GM18861 (cell line): ENCODE data around the gene POLR3A.

Source experiments
- ATAC-seq: cut with Tn5 transposase; IDR thresholded peaks from one replicate; pipeline ENCODE4 v1.9.1; 2021; ENCODE audit not compliant: unreplicated experiment

The POLR3A gene

GRCh38 chr10:77959887-77960455 is 69.3 kb downstream of the POLR3A start:
- ATAC-seq = no peak

GRCh38 chr10:77959384-77959783 is 69.9 kb downstream of the POLR3A start:
- ATAC-seq = no peak

GRCh38 chr10:77955136-77955535 is 74.2 kb downstream of the POLR3A start:
- ATAC-seq = no peak

- ATAC-seq = no peak
Observed at GRCh38 chr10:77949167-77949566, 80.1 kb downstream of the POLR3A start.

GRCh38 chr10:77946084-77946483 is 83.2 kb downstream of the POLR3A start:
- ATAC-seq = no peak

GRCh38 chr10:77944519-77944918 is 84.8 kb downstream of the POLR3A start:
- no peak for ATAC-seq

GRCh38 chr10:77943121-77943901 is 86.0 kb downstream of the POLR3A start:
- no peak for ATAC-seq

GRCh38 chr10:77941790-77942189 is 87.5 kb downstream of the POLR3A start:
- no peak for ATAC-seq

- ATAC-seq = no peak
Observed at GRCh38 chr10:77940627-77941026, 88.7 kb downstream of the POLR3A start.

- ATAC-seq = no peak
Observed at GRCh38 chr10:77940225-77940624, 89.1 kb downstream of the POLR3A start.

- ATAC-seq = no peak
Observed at GRCh38 chr10:77939561-77940001, 89.7 kb downstream of the POLR3A start.

GRCh38 chr10:77936697-77937567 is 92.4 kb downstream of the POLR3A start:
- no peak for ATAC-seq

GRCh38 chr10:77932016-77932715 is 97.1 kb downstream of the POLR3A start:
- ATAC-seq = no peak

GRCh38 chr10:77927402-77928246 is 101.7 kb downstream of the POLR3A start:
- no peak for ATAC-seq

GRCh38 chr10:77926566-77927401 is 102.5 kb downstream of the POLR3A start, which contains the start of gene DLG5:
Gene DLG5 (minus strand): TSS chr10:77926755. CDS start chr10:77926520, 235 bp downstream.
- ATAC-seq = no peak

- ATAC-seq = no peak
Observed at GRCh38 chr10:77925795-77926565, 103.3 kb downstream of the POLR3A start.

- ATAC-seq = no peak
Observed at GRCh38 chr10:77925410-77925794, 103.9 kb downstream of the POLR3A start.

- ATAC-seq = no peak
Observed at GRCh38 chr10:77922566-77923179, 106.6 kb downstream of the POLR3A start.
